ENCODE data around the gene EMC10.

DNA sequence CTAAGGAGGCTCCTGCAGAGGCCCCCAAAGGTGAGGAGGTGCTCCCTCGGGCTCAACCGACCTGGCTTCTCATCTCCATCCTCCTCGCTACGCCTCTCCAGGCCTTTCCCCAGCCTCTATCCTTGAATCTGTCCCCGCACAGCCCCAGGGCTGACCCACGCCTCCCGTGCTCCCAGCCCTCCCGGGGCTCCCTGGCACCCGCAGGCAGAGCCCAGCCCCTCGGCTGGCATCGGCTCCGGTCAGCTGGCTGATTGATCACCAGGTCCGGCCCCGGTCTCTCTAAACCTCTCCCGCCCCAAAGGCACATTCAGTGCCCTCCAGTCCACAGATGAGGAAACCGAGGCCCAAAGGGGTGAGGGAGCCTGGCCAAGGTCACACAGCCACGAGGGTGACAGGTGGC lies 41.1 kb upstream of the EMC10 start:
- TF ChIP-seq, protein P1, sequence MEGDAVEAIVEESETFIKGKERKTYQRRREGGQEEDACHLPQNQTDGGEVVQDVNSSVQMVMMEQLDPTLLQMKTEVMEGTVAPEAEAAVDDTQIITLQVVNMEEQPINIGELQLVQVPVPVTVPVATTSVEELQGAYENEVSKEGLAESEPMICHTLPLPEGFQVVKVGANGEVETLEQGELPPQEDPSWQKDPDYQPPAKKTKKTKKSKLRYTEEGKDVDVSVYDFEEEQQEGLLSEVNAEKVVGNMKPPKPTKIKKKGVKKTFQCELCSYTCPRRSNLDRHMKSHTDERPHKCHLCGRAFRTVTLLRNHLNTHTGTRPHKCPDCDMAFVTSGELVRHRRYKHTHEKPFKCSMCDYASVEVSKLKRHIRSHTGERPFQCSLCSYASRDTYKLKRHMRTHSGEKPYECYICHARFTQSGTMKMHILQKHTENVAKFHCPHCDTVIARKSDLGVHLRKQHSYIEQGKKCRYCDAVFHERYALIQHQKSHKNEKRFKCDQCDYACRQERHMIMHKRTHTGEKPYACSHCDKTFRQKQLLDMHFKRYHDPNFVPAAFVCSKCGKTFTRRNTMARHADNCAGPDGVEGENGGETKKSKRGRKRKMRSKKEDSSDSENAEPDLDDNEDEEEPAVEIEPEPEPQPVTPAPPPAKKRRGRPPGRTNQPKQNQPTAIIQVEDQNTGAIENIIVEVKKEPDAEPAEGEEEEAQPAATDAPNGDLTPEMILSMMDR (IDR thresholded peaks at IDR 0.05): no peak
- TF ChIP-seq POLR2A (IDR thresholded peaks at IDR 0.05) (no peak), POLR2AphosphoS5 (IDR thresholded peaks at IDR 0.05) (no peak), EP300 (IDR thresholded peaks at IDR 0.05) (no peak)

Data from stomach (tissue), 4 donors.